Karpas-422 (cell line): ENCODE results near the gene SEC61A2. TPM values are rescaled to one million over a fixed set of nuclear protein-coding genes. Genes with fewer than 3 reads are reported as not detected.
A peak's percentile ranks its signal among the peaks of the same experiment; 100 is the strongest.

ENCODE experiments used
- DNase-seq: peaks from one replicate; pipeline ENCODE4 v3.0.0-alpha.2; 2015
- H2AFZ ChIP-seq: fragments of 200-600 bp; sonication (generic); 2 replicates; pipeline ENCODE4 v1.6.1; 2014; ENCODE audit warnings: antibody characterized with exemption, low read length, mixed read lengths
- H3K27ac ChIP-seq: fragments of 200-600 bp; sonication (generic); 2 replicates; pipeline ENCODE4 v1.5.1; 2014; ENCODE audit warnings: mild to moderate bottlenecking, low read length, moderate library complexity
- H3K27me3 ChIP-seq: fragments of 200-600 bp; sonication (generic); 2 replicates; pipeline ENCODE4 v1.6.1; 2014; ENCODE audit warnings: low read length, mixed read lengths
- H3K36me3 ChIP-seq: fragments of 200-600 bp; sonication (generic); 2 replicates; pipeline ENCODE4 v1.6.1; 2014; ENCODE audit warnings: low read length, mixed read lengths; ENCODE audit not compliant: insufficient read depth
- H3K4me1 ChIP-seq: fragments of 200-600 bp; sonication (generic); 2 replicates; pipeline ENCODE4 v1.6.1; 2014; ENCODE audit warnings: mild to moderate bottlenecking, low read length, mixed read lengths
- H3K4me2 ChIP-seq: fragments of 200-600 bp; sonication (generic); 2 replicates; pipeline ENCODE4 v1.6.1; 2014; ENCODE audit warnings: low read length, low read depth, mild to moderate bottlenecking; ENCODE audit not compliant: poor library complexity, severe bottlenecking
- H3K4me3 ChIP-seq: fragments of 200-600 bp; sonication (generic); 2 replicates; pipeline ENCODE4 v1.5.1; 2014; ENCODE audit warnings: mild to moderate bottlenecking, antibody characterized with exemption, low read length, mixed read lengths
- H3K79me2 ChIP-seq: fragments of 200-600 bp; sonication (generic); 2 replicates; pipeline ENCODE4 v1.6.1; 2014; ENCODE audit warnings: mild to moderate bottlenecking, low read length, mixed read lengths
- H3K9ac ChIP-seq: fragments of 200-600 bp; sonication (generic); 2 replicates; pipeline ENCODE4 v1.6.0; 2014; ENCODE audit warnings: low read length
- H3K9me2 ChIP-seq: fragments of 200-600 bp; sonication (generic), shearing (Covaris generic); replicated peaks from 2 replicates; pipeline ENCODE4 v1.6.0; 2014; ENCODE audit warnings: mild to moderate bottlenecking, low read length, moderate library complexity; ENCODE audit not compliant: insufficient read depth
- H3K9me3 ChIP-seq: fragments of 300-700, 200-600 bp; sonication (generic); 2 replicates; pipeline ENCODE4 v1.6.1; 2014; ENCODE audit warnings: low read length, mixed read lengths
- H4K20me1 ChIP-seq: fragments of 200-600 bp; sonication (generic); 2 replicates; pipeline ENCODE4 v1.6.1; 2014; ENCODE audit warnings: mild to moderate bottlenecking, antibody characterized with exemption, low read length, low read depth; ENCODE audit not compliant: insufficient read depth
- total RNA-seq: library from RNA; depleted of rRNA; stranded (reverse); fragments of >200 nt; shearing (Covaris generic); gene quantifications from 2 replicates; pipeline ENCODE4 v1.2.3, GENCODE V29; 2014; ENCODE audit warnings: low replicate concordance

SEC61A2 gene
- total RNA-seq, 1 experiment from 2014 or later: 17.7 TPM

GRCh38 chr10:12140038-12140437 is 10.6 kb downstream of the SEC61A2 start:
- Histone ChIP-seq H3K79me2 (0 out of 2 replicates have a peak, but pooled peaks cover 5% of the 10 kb centered on the region), H3K36me3 (peaks cover 25% of the 10 kb centered on the region), H3K27ac (no peak overlapping the region), H3K4me1 (no peaks in the 10 kb centered on the region), H3K27me3 (no peaks in the 10 kb centered on the region), H2AFZ (no peak overlapping the region), H3K9ac (no peak overlapping the region), H4K20me1 (no peaks in the 10 kb centered on the region), H3K9me2 (no peaks in the 10 kb centered on the region), H3K4me3 (no peak overlapping the region), H3K9me3 (no peaks in the 10 kb centered on the region), H3K4me2 (no peak overlapping the region)
- peak; percentile 12 for DNase-seq

GRCh38 chr10:12144538-12144937 is 15.1 kb downstream of the SEC61A2 start:
- H3K27ac ChIP-seq: no peak overlapping the region
- no peaks in the 10 kb centered on the region for H3K9me3 ChIP-seq
- peaks cover 4% of the 10 kb centered on the region for H3K36me3 ChIP-seq
- no peaks in the 10 kb centered on the region for H3K27me3 ChIP-seq
- H3K4me2 ChIP-seq: no peak overlapping the region
- H3K79me2 ChIP-seq: no peaks in the 10 kb centered on the region
- H3K4me3 ChIP-seq: no peak overlapping the region
- H2AFZ ChIP-seq: no peak overlapping the region
- H3K9me2 ChIP-seq: no peaks in the 10 kb centered on the region
- no peaks in the 10 kb centered on the region for H4K20me1 ChIP-seq
- no peak overlapping the region for H3K9ac ChIP-seq
- no peaks in the 10 kb centered on the region for H3K4me1 ChIP-seq
- no peak for DNase-seq

- Histone ChIP-seq H3K36me3 (no peaks in the 10 kb centered on the region), H3K9me3 (no peaks in the 10 kb centered on the region)
These were observed 20.7 kb downstream of the SEC61A2 start for GRCh38 chr10:12150163-12150562.

GRCh38 chr10:12154516-12154915 is 25.0 kb downstream of the SEC61A2 start:
- no peaks in the 10 kb centered on the region for H3K9me2 ChIP-seq
- no peak overlapping the region for H3K4me2 ChIP-seq
- peaks cover 2% of the 10 kb centered on the region; the same call in 1 of the 2 replicates for H3K36me3 ChIP-seq
- H3K79me2 ChIP-seq: 0 out of 2 replicates have a peak, but pooled peaks cover 3% of the 10 kb centered on the region
- DNase-seq: no peak
- H4K20me1 ChIP-seq: no peaks in the 10 kb centered on the region
- no peak overlapping the region for H3K27ac ChIP-seq
- H3K4me1 ChIP-seq: no peaks in the 10 kb centered on the region
- H3K4me3 ChIP-seq: no peak overlapping the region
- H2AFZ ChIP-seq: no peak overlapping the region
- H3K9ac ChIP-seq: no peak overlapping the region
- H3K9me3 ChIP-seq: no peaks in the 10 kb centered on the region
- no peaks in the 10 kb centered on the region for H3K27me3 ChIP-seq

More at GRCh38 chr10:12150163-12150562, 20.7 kb downstream of the SEC61A2 start:
- H3K4me3 ChIP-seq: no peak overlapping the region
- H3K4me1 ChIP-seq: no peaks in the 10 kb centered on the region
- no peak for DNase-seq
- H3K27ac ChIP-seq: no peak overlapping the region
- H3K79me2 ChIP-seq: 0 out of 2 replicates have a peak, but pooled peaks cover 3% of the 10 kb centered on the region
- H3K27me3 ChIP-seq: no peaks in the 10 kb centered on the region
- no peaks in the 10 kb centered on the region for H4K20me1 ChIP-seq
- no peaks in the 10 kb centered on the region for H3K9me2 ChIP-seq
- H2AFZ ChIP-seq: no peak overlapping the region
- H3K4me2 ChIP-seq: no peak overlapping the region
- no peak overlapping the region for H3K9ac ChIP-seq

- H3K27me3 ChIP-seq: no peaks in the 10 kb centered on the region
- no peak overlapping the region for H3K27ac ChIP-seq
- H3K9ac ChIP-seq: no peak overlapping the region
- no peak overlapping the region for H3K4me2 ChIP-seq
- no peak overlapping the region for H2AFZ ChIP-seq
- H3K36me3 ChIP-seq: peaks cover 8% of the 10 kb centered on the region; the same call in 1 of the 2 replicates
- peak; percentile 19 for DNase-seq
- 0 out of 2 replicates have a peak, but pooled peaks cover 3% of the 10 kb centered on the region for H3K79me2 ChIP-seq
- H3K9me3 ChIP-seq: no peaks in the 10 kb centered on the region
- H4K20me1 ChIP-seq: no peaks in the 10 kb centered on the region
- no peaks in the 10 kb centered on the region for H3K9me2 ChIP-seq
- no peaks in the 10 kb centered on the region for H3K4me1 ChIP-seq
- no peak overlapping the region for H3K4me3 ChIP-seq
These were observed 27.1 kb downstream of the SEC61A2 start for GRCh38 chr10:12156367-12157123.

- Histone ChIP-seq H3K79me2 (0 out of 2 replicates have a peak, but pooled peaks cover 2% of the 10 kb centered on the region), H2AFZ (no peak overlapping the region), H3K9me3 (no peaks in the 10 kb centered on the region), H3K36me3 (peaks cover 20% of the 10 kb centered on the region; the same call in 1 of the 2 replicates), H3K27ac (no peak overlapping the region), H3K9me2 (no peaks in the 10 kb centered on the region), H3K9ac (no peak overlapping the region), H3K4me1 (no peaks in the 10 kb centered on the region), H3K27me3 (no peaks in the 10 kb centered on the region), H3K4me3 (no peak overlapping the region), H3K4me2 (no peak overlapping the region), H4K20me1 (no peaks in the 10 kb centered on the region)
- no peak for DNase-seq
These were observed 28.6 kb downstream of the SEC61A2 start for GRCh38 chr10:12158111-12158510.

GRCh38 chr10:12160664-12161063 is 31.2 kb downstream of the SEC61A2 start:
- H3K9ac ChIP-seq: no peak overlapping the region
- no peaks in the 10 kb centered on the region for H3K79me2 ChIP-seq
- no peaks in the 10 kb centered on the region for H4K20me1 ChIP-seq
- H3K36me3 ChIP-seq: peaks cover 22% of the 10 kb centered on the region; the same call in 1 of the 2 replicates
- no peaks in the 10 kb centered on the region for H3K9me2 ChIP-seq
- H2AFZ ChIP-seq: no peak overlapping the region
- no peaks in the 10 kb centered on the region for H3K27me3 ChIP-seq
- H3K9me3 ChIP-seq: no peaks in the 10 kb centered on the region
- no peak for DNase-seq
- no peak overlapping the region for H3K4me2 ChIP-seq
- H3K4me1 ChIP-seq: no peaks in the 10 kb centered on the region
- H3K4me3 ChIP-seq: no peak overlapping the region
- H3K27ac ChIP-seq: no peak overlapping the region

- Histone ChIP-seq H3K4me3 (no peak overlapping the region), H3K27ac (no peak overlapping the region), H4K20me1 (no peaks in the 10 kb centered on the region), H3K4me2 (no peak overlapping the region), H2AFZ (no peak overlapping the region), H3K9me2 (no peaks in the 10 kb centered on the region), H3K4me1 (no peaks in the 10 kb centered on the region), H3K79me2 (no peaks in the 10 kb centered on the region), H3K27me3 (no peaks in the 10 kb centered on the region), H3K9me3 (no peaks in the 10 kb centered on the region), H3K9ac (no peak overlapping the region), H3K36me3 (peaks cover 38% of the 10 kb centered on the region; the same call in 1 of the 2 replicates)
- DNase-seq: no peak
These were observed 33.5 kb downstream of the SEC61A2 start for GRCh38 chr10:12162927-12163326.
